ENCODE results near the gene VPS18. TPM values are rescaled to one million over a fixed set of nuclear protein-coding genes. Genes with fewer than 3 reads are reported as not detected.

Gene VPS18
- total RNA-seq, 4 donors from 2014 or later = 15.0 to 24.9 (median 19.7) TPM

GRCh38 chr15:40909662-40910630 is 15.7 kb downstream of the VPS18 start:
- Histone ChIP-seq H3K36me3 (no peaks in the 10 kb centered on the region), H3K4me3 (no peak overlapping the region), H3K27me3 (no peaks in the 10 kb centered on the region), H3K4me1 (peaks cover 30% of the 10 kb centered on the region), H3K9me3 (no peaks in the 10 kb centered on the region), H3K27ac (no peak overlapping the region)
- TF ChIP-seq CTCF (IDR thresholded peaks at IDR 0.05) (no peak), EP300 (IDR thresholded peaks at IDR 0.05) (no peak), POLR2AphosphoS5 (IDR thresholded peaks at IDR 0.05) (no peak), POLR2A (IDR thresholded peaks at IDR 0.05) (no peak)
- WGBS = 68% methylated on average over 14 of the region's 17 CpGs
- DNase-seq (ENCODE audit: low spot score in 2 of 2) = no peak

- 76% methylated on average over 7 of the region's 7 CpGs for WGBS
- no peak for DNase-seq (ENCODE audit: low spot score in 2 of 2)
- TF ChIP-seq EP300 (IDR thresholded peaks at IDR 0.05) (no peak), POLR2AphosphoS5 (IDR thresholded peaks at IDR 0.05) (no peak)
- Histone ChIP-seq H3K9me3 (no peaks in the 10 kb centered on the region), H3K36me3 (no peaks in the 10 kb centered on the region), H3K27me3 (no peaks in the 10 kb centered on the region), H3K27ac (no peak overlapping the region), H3K4me3 (no peak overlapping the region), H3K4me1 (peaks cover 22% of the 10 kb centered on the region)
Measured at GRCh38 chr15:40911141-40911540, 16.9 kb downstream of the VPS18 start.

- peaks cover 16% of the 10 kb centered on the region for H3K4me1 ChIP-seq
- H3K27me3 ChIP-seq = no peaks in the 10 kb centered on the region
- no peaks in the 10 kb centered on the region for H3K9me3 ChIP-seq
- no peak overlapping the region for H3K4me3 ChIP-seq
- DNase-seq (ENCODE audit: low spot score in 2 of 2) = no peak
- H3K27ac ChIP-seq = no peak overlapping the region
- TF ChIP-seq EP300 (IDR thresholded peaks at IDR 0.05) (no peak), CTCF (IDR thresholded peaks at IDR 0.05) (no peak), POLR2A (IDR thresholded peaks at IDR 0.05) (no peak), POLR2AphosphoS5 (IDR thresholded peaks at IDR 0.05) (no peak)
- no peaks in the 10 kb centered on the region for H3K36me3 ChIP-seq
- WGBS = 88% methylated on average over 1 of the region's 2 CpGs
Measured at GRCh38 chr15:40911693-40912092, 17.4 kb downstream of the VPS18 start.

- WGBS = 86% methylated on average over 4 of the region's 6 CpGs
- Histone ChIP-seq H3K4me3 (no peak overlapping the region), H3K4me1 (peaks cover 8% of the 10 kb centered on the region), H3K27me3 (no peaks in the 10 kb centered on the region), H3K27ac (no peak overlapping the region), H3K36me3 (no peaks in the 10 kb centered on the region), H3K9me3 (no peaks in the 10 kb centered on the region)
- TF ChIP-seq POLR2AphosphoS5 (IDR thresholded peaks at IDR 0.05) = no peak
- no peak for TF ChIP-seq EP300 (IDR thresholded peaks at IDR 0.05)
- TF ChIP-seq POLR2A (IDR thresholded peaks at IDR 0.05) = no peak
- TF ChIP-seq CTCF (IDR thresholded peaks at IDR 0.05) = no peak
- DNase-seq (ENCODE audit: low spot score in 2 of 2) = no peak
Measured at GRCh38 chr15:40912478-40912877, 18.2 kb downstream of the VPS18 start.

GRCh38 chr15:40914013-40914412 is 19.8 kb downstream of the VPS18 start:
- Histone ChIP-seq H3K4me3 (no peak overlapping the region), H3K9me3 (no peaks in the 10 kb centered on the region), H3K4me1 (peaks cover 4% of the 10 kb centered on the region), H3K27me3 (no peaks in the 10 kb centered on the region), H3K27ac (no peak overlapping the region), H3K36me3 (no peaks in the 10 kb centered on the region)
- no peak for TF ChIP-seq EP300 (IDR thresholded peaks at IDR 0.05)
- TF ChIP-seq POLR2A (IDR thresholded peaks at IDR 0.05) = no peak
- TF ChIP-seq CTCF (IDR thresholded peaks at IDR 0.05) = no peak
- no peak for TF ChIP-seq POLR2AphosphoS5 (IDR thresholded peaks at IDR 0.05)
- DNase-seq (ENCODE audit: low spot score in 2 of 2) = no peak
- 91% methylated on average over 12 of the region's 12 CpGs for WGBS
